Astrocyte (in vitro differentiated cells and primary cell): ENCODE measurements around the gene SPARC. TPM values are rescaled to one million over a fixed set of nuclear protein-coding genes. Genes with fewer than 3 reads are reported as not detected.

Source experiments
- total RNA-seq: library from RNA; stranded (reverse); gene quantifications from 2 replicates; pipeline ENCODE4 v1.2.1, GENCODE V29; 2021

SPARC gene
- total RNA-seq, 1 donor from 2014 or later, result 15,667 TPM

Other genes with a start within 250 kb of the SPARC start
- 6.0 and 6.4 TPM in 2 replicates for gene SLC36A1, start 239.3 kb downstream of the SPARC start, total RNA-seq
- gene FAT2, start 95.6 kb downstream of the SPARC start, total RNA-seq, result 0.07 and 0.14 TPM in 2 replicates
- 265 and 274 TPM in 2 replicates for gene ATOX1, start 71.7 kb upstream of the SPARC start, total RNA-seq
- gene G3BP1, start 85.0 kb upstream of the SPARC start, total RNA-seq, result 231 and 246 TPM in 2 replicates
- gene GLRA1, start 237.9 kb upstream of the SPARC start, total RNA-seq, result not detected in 2 replicates